CD14-positive monocyte (primary cell): ENCODE results near the gene LAMA1. TPM values are rescaled to one million over a fixed set of nuclear protein-coding genes. Genes with fewer than 3 reads are reported as not detected.

Experiments used
- DNase-seq, 3 donors: peaks; one replicate each; pipeline ENCODE4 v3.0.0-alpha.2; 2011 to 2022
- H2AFZ ChIP-seq: 2 replicates; pipeline ENCODE4 v1.6.0; 2012; ENCODE audit warnings: mild to moderate bottlenecking, low read depth, low read length, inconsistent platforms; ENCODE audit not compliant: insufficient read depth, poor library complexity, severe bottlenecking
- H3K27ac ChIP-seq, 2 donors: 1 replicate in 1 of 2; 2 replicates in 1 of 2; pipeline ENCODE4 v1.5.1; 2012 to 2013; ENCODE audit warnings: low read length in 2 of 2, control low read depth in 1 of 2, inconsistent platforms in 1 of 2, low read depth in 1 of 2, mild to moderate bottlenecking in 1 of 2
- H3K27me3 ChIP-seq, 2 donors: one replicate each; pipeline versions ENCODE4 v1.6.0 to v1.6.1; 2011 to 2013; ENCODE audit warnings: low read length in 2 of 2; ENCODE audit not compliant: control insufficient read depth in 2 of 2, insufficient read depth in 2 of 2
- H3K36me3 ChIP-seq, 2 donors: replicated peaks in 1 of 2; 1 replicate in 1 of 2; 2 replicates in 1 of 2; pipeline versions ENCODE4 v1.5.1 to v1.6.1; 2012 to 2013; ENCODE audit warnings: low read length in 2 of 2, control low read depth in 1 of 2, inconsistent platforms in 1 of 2, mild to moderate bottlenecking in 1 of 2; ENCODE audit not compliant: insufficient read depth in 2 of 2, control insufficient read depth in 1 of 2
- H3K4me1 ChIP-seq, 2 donors: 1 replicate in 1 of 2; 2 replicates in 1 of 2; pipeline versions ENCODE4 v1.5.1 to v1.6.1; 2012 to 2013; ENCODE audit warnings: low read length in 2 of 2, control low read depth in 1 of 2, inconsistent platforms in 1 of 2, mild to moderate bottlenecking in 1 of 2, moderate library complexity in 1 of 2; ENCODE audit not compliant: insufficient read depth in 2 of 2, control insufficient read depth in 1 of 2
- H3K4me2 ChIP-seq: replicated peaks from 2 replicates; pipeline ENCODE3; 2012; ENCODE audit warnings: low read length, moderate library complexity, mild to moderate bottlenecking; ENCODE audit not compliant: poor library complexity, severe bottlenecking; ENCODE audit errors: extremely low read depth
- H3K4me3 ChIP-seq, 3 experiments: fragments of 200-600 bp in 1 of 3; sonication (generic) in 1 of 3; replicated peaks in 1 of 3; 1 replicate in 2 of 3; 2 replicates in 1 of 3; pipeline ENCODE4 v1.5.1; 2011 to 2013; ENCODE audit warnings: low read length in 3 of 3, mild to moderate bottlenecking in 3 of 3, control low read depth in 2 of 3, low read depth in 2 of 3, inconsistent platforms in 1 of 3, moderate library complexity in 1 of 3
- H3K79me2 ChIP-seq: 2 replicates; pipeline ENCODE4 v1.6.0; 2012; ENCODE audit warnings: mild to moderate bottlenecking, control low read depth, inconsistent platforms, low read length, moderate library complexity; ENCODE audit not compliant: insufficient read depth
- H3K9ac ChIP-seq: 2 replicates; pipeline ENCODE4 v1.6.0; 2017; ENCODE audit warnings: low read length, mild to moderate bottlenecking; ENCODE audit not compliant: insufficient read depth, poor library complexity, severe bottlenecking
- H3K9me3 ChIP-seq, 2 donors: replicated peaks in 1 of 2; 1 replicate in 1 of 2; 2 replicates in 1 of 2; pipeline versions ENCODE4 v1.5.1 to v1.6.1; 2012 to 2013; ENCODE audit warnings: low read length in 2 of 2, control low read depth in 1 of 2; ENCODE audit not compliant: control insufficient read depth in 1 of 2, insufficient read depth in 1 of 2
- H4K20me1 ChIP-seq: 2 replicates; pipeline ENCODE4 v1.6.0; 2012; ENCODE audit warnings: mild to moderate bottlenecking, low read length, control low read depth, moderate library complexity; ENCODE audit not compliant: insufficient read depth
- H3K27ac Mint-ChIP-seq, 7 donors: one replicate each; pipeline ENCODE4 v1.8.0; 2020; ENCODE audit warnings: mild to moderate bottlenecking in 7 of 7, mixed read lengths in 7 of 7, moderate library complexity in 6 of 7, inconsistent platforms in 2 of 7
- H3K27me3 Mint-ChIP-seq, 3 donors: one replicate each; pipeline ENCODE4 v1.8.0; 2021 to 2022; ENCODE audit warnings: low read depth in 3 of 3, mild to moderate bottlenecking in 3 of 3, mixed read lengths in 3 of 3, moderate library complexity in 3 of 3, inconsistent platforms in 1 of 3
- H3K36me3 Mint-ChIP-seq, 2 donors: one replicate each; pipeline ENCODE4 v1.8.0; 2020; ENCODE audit warnings: mixed read lengths in 2 of 2, inconsistent platforms in 1 of 2, mild to moderate bottlenecking in 1 of 2
- H3K4me1 Mint-ChIP-seq: one replicate; pipeline ENCODE4 v1.8.0; 2020; ENCODE audit warnings: mild to moderate bottlenecking, mixed read lengths
- H3K4me3 Mint-ChIP-seq, 2 donors: one replicate each; pipeline ENCODE4 v1.8.0; 2020; ENCODE audit warnings: mild to moderate bottlenecking in 2 of 2, mixed read lengths in 2 of 2, moderate library complexity in 1 of 2
- H3K9me3 Mint-ChIP-seq, 7 donors: one replicate each; pipeline ENCODE4 v1.8.0; 2020 to 2022; ENCODE audit warnings: mixed read lengths in 7 of 7, mild to moderate bottlenecking in 6 of 7, moderate library complexity in 6 of 7, inconsistent platforms in 2 of 7
- WGBS: methylation state at CpG from one replicate; pipeline ENCODE4 v1.1.5; 2013; ENCODE audit warnings: missing lambda C conversion rate; ENCODE audit not compliant: insufficient coverage; 5-methylcytosine and 5-hydroxymethylcytosine counted together
- intact Hi-C, 2 donors: fragments of 100-400 bp; cut with micrococcal nuclease; formaldehyde crosslinking; loops; one replicate each; pipeline versions ENCODE4 v1.15.0 to v1.15.1; 2023
- polyA plus RNA-seq, 3 donors: library from polyadenylated mRNA; depleted of rRNA in 1 of 3; unstranded in 2 of 3; stranded (reverse) in 1 of 3; fragments of 300-500 nt in 2 of 3; fragments of >200 nt in 1 of 3; fragmentation: Illumina TruSeq in 2 of 3; gene quantifications; 1 replicate in 2 of 3; 2 replicates in 1 of 3; pipeline ENCODE4 v1.2.3, GENCODE V29; 2012 to 2021
- TF ChIP-seq, protein P1 (sequence below): fragments of 200-600 bp; IDR thresholded peaks from one replicate; pipeline ENCODE4 v1.8.0; 2022; ENCODE audit warnings: antibody characterized with exemption, mild to moderate bottlenecking

Gene LAMA1
- polyA plus RNA-seq, 3 donors = not detected

DNA sequence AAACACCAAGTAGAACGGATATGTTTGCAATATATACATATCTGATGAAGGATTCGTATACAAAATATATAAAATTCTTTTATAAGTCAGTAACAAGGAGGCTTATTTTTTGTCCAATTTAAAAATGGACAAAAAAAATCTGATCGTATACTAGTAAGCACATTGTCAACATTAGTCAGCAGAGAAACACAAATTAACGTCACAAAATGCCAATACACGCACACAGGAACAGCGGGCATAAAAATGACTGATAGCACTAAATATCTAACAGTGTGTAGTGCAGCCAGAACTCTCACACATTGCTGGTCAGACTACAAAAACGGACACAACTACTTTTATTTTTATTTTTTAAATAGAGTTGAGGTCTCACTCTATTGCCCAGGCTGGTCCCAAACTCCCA is 69.5 kb downstream of the LAMA1 start:
- Histone ChIP-seq H3K27ac (no peak overlapping the region), H3K27me3 (no peaks in the 10 kb centered on the region), H3K79me2 (no peaks in the 10 kb centered on the region), H3K9ac (no peak overlapping the region), H3K9me3 (no peaks in the 10 kb centered on the region), H3K36me3 (no peaks in the 10 kb centered on the region), H3K4me1 (no peaks in the 10 kb centered on the region), H3K4me3 (no peak overlapping the region), H4K20me1 (no peaks in the 10 kb centered on the region), H3K4me2 (no peak overlapping the region), H2AFZ (no peak overlapping the region)
- DNase-seq = no peak
- no peak overlapping the region for H3K4me3 Mint-ChIP-seq
- WGBS = no CpG with 5 or more reads among the region's 7 CpGs
- peaks cover 3 to 8% (median 7%) of the 10 kb centered on the region in 3 donors for H3K27me3 Mint-ChIP-seq
- no peak overlapping the region for H3K27ac Mint-ChIP-seq
- TF ChIP-seq, protein P1, sequence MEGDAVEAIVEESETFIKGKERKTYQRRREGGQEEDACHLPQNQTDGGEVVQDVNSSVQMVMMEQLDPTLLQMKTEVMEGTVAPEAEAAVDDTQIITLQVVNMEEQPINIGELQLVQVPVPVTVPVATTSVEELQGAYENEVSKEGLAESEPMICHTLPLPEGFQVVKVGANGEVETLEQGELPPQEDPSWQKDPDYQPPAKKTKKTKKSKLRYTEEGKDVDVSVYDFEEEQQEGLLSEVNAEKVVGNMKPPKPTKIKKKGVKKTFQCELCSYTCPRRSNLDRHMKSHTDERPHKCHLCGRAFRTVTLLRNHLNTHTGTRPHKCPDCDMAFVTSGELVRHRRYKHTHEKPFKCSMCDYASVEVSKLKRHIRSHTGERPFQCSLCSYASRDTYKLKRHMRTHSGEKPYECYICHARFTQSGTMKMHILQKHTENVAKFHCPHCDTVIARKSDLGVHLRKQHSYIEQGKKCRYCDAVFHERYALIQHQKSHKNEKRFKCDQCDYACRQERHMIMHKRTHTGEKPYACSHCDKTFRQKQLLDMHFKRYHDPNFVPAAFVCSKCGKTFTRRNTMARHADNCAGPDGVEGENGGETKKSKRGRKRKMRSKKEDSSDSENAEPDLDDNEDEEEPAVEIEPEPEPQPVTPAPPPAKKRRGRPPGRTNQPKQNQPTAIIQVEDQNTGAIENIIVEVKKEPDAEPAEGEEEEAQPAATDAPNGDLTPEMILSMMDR = no peak
- intact Hi-C loops = no loop called here
- peaks cover 0 to 3% (median 0%) of the 10 kb centered on the region in 7 donors for H3K9me3 Mint-ChIP-seq
- no peaks in the 10 kb centered on the region for H3K4me1 Mint-ChIP-seq
- no peaks in the 10 kb centered on the region for H3K36me3 Mint-ChIP-seq

DNA sequence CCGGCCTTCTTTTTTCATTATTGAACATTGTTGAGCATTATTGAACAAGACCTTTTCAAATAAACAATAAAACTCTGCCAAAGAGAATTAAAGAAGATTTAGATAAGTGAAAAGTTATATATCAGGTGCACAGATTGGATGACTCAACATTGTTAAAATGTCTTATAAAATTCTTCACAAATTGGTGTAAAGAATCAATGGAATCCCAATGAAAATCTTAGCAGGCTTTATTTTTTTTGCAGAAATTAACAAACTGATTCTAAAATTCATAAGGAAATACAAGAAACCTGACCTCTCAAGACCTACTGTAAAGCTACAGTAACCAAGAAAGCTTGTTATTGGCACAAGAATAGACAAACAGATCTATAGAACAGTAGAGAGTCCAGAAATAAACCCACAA is 70.3 kb downstream of the LAMA1 start:
- TF ChIP-seq, protein P1 = no peak
- no peak overlapping the region for H3K27ac Mint-ChIP-seq
- H3K9ac ChIP-seq = no peak overlapping the region
- intact Hi-C loops = no loop called here
- H3K4me1 ChIP-seq = no peaks in the 10 kb centered on the region
- H3K9me3 Mint-ChIP-seq = peaks cover 0 to 2% (median 0%) of the 10 kb centered on the region in 7 donors
- no peaks in the 10 kb centered on the region for H4K20me1 ChIP-seq
- no peak overlapping the region for H3K4me3 Mint-ChIP-seq
- no peaks in the 10 kb centered on the region for H3K27me3 ChIP-seq
- no peaks in the 10 kb centered on the region for H3K36me3 ChIP-seq
- H3K27ac ChIP-seq = no peak overlapping the region
- H3K36me3 Mint-ChIP-seq = no peaks in the 10 kb centered on the region
- no peak overlapping the region for H3K4me2 ChIP-seq
- H3K4me3 ChIP-seq = no peak overlapping the region
- H3K4me1 Mint-ChIP-seq = no peaks in the 10 kb centered on the region
- no peaks in the 10 kb centered on the region for H3K79me2 ChIP-seq
- no CpG with 5 or more reads among the region's 1 CpG for WGBS
- H3K27me3 Mint-ChIP-seq = peaks cover 3 to 8% (median 7%) of the 10 kb centered on the region in 3 donors
- no peak for DNase-seq
- H3K9me3 ChIP-seq = no peaks in the 10 kb centered on the region
- no peak overlapping the region for H2AFZ ChIP-seq
